Left cardiac atrium (tissue), 4 donors: ENCODE results near the gene TSPAN13. TPM values are rescaled to one million over a fixed set of nuclear protein-coding genes. Genes with fewer than 3 reads are reported as not detected.
A peak's percentile ranks its signal among the peaks of the same experiment; 100 is the strongest.
"Not testable (repeated sequence)": the region's sequence is repeated elsewhere in the genome, so short reads cannot be mapped to it uniquely, and the experiment has no call there.

Source experiments
- ATAC-seq, 2 donors: fragments of 200-7000 bp; cut with Tn5 transposase; one replicate each; pipeline ENCODE4 v1.9.1; 2020; ENCODE audit warnings: mild to moderate bottlenecking in 2 of 2, moderate library complexity in 2 of 2
- DNase-seq: peaks from one replicate; pipeline ENCODE4 v3.0.0-alpha.2; 2020
- intact Hi-C, 2 donors: fragments of 100-400 bp; cut with DNase I; formaldehyde crosslinking; loops; one replicate each; pipeline versions ENCODE4 v1.14.1 to v1.15.1; 2022 to 2023
- total RNA-seq, 2 donors: library from RNA; stranded (reverse); fragmentation: NEBNext Ultra II Directional; extraction: Animal tissue kit (Norgen Biotek cat#: 25700); gene quantifications; one replicate each; pipeline ENCODE4 v1.2.1, GENCODE V29; 2021
- donor health status: DM: no; HTN: yes; CAD: no.
- donor health status: DM: no; HTN: yes; CAD: no; lungs with severe emphysema.
- donor health status: DM: yes; HTN: yes; CAD: no.
- donor health status: Dilated cardiomyopathy.

TSPAN13 gene
- total RNA-seq, 2 donors from 2014 or later, result 19.6 to 20.1 TPM

DNA sequence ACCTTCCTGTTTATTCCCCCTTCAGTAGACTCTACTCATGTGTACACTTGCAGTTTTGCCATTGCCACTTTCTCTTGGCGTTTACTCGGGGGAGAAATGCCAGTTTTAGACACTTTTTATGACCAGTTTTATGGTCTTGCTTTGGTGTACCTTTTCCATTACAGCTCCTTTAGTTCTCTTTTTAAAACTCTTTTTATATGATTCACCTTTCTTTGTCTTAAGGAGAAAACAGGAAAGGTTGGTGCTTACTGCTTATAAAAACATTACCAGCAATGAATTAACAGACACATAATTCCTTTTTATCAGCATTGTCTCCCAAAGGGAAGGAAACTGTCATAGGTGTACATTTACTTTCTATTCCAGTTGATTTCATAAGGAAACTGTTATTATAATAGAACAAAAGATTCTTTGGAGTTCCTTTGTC lies 11.9 kb downstream of the TSPAN13 start:
- intact Hi-C loops, result no loop called here
- ATAC-seq (no peak), DNase-seq (no peak)

DNA sequence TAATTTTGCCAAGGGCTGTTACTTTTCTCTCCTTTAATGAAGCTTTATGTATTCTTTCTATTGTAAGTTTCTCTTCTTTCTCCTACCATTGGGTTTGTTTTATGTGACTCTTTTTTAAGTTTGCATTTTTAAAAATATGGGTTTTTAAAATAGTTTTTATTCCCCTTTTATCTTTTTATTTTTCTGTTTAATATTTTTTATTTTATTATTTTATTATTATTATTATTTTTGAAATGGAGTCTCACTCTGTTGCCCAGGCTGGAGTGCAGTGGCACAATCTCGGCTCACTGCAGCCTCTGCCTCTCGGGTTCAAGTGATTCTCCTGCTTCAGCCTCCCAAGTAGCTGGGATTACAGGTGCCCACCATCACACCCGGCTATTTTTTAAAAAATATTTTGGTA lies 16.4 kb downstream of the TSPAN13 start:
- ATAC-seq, intact Hi-C loops, DNase-seq: not testable (repeated sequence)

DNA sequence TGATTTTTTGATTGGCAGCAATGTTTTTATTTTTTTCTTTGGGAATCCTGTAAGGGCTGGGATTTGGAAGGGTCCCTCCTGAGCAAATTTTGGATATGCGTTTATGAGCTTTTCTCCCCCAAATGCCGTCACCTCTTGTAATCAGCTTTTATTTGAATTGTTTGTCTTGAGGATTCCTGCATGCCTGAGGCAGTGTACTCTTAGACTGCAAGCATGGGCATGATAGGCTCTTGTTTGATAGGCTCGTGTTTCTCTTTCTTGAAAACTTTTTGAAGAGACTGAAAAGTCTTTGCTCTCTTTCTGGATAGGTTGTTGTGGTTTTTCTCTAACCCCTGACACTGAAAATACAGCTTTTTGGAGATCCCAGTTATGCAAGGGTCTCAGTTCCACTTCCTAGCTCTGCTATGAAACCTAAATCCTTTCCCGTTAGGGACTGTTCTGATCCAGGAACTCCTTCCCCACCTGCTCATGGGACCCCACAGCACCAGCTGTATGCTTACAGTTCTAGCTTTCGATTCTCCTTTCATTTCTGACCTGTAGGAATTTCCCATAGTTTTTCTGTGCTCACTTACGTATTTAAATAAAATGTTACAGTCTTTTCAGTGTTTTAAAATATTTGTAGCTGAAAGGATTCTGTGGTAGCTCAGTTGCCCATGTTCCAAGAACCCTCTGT lies 17.2 kb downstream of the TSPAN13 start:
- intact Hi-C loops, result no loop called here
- no peak for ATAC-seq
- no peak for DNase-seq

DNA sequence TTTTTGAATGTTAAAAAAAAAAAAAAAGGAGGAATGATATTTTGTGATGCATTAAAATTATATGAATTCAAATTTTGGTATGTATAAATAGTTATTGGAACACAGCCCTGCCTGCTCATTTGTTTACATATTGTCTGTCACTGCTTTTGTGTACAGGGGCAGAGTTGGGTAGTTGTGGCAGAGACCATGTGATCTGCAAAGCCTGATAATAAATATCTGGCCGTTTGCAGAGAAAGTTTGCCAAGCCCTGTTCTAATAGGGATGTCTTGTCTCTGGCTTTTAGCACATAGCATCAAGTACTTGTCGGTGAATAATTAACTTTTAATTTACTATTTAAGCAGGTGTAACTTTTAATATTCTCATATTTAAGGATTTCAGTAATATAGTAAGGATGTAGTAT lies 19.8 kb downstream of the TSPAN13 start:
- intact Hi-C loops, result no loop called here
- ATAC-seq, result no peak
- no peak for DNase-seq

- intact Hi-C loops, result no loop called here
- DNase-seq (no peak), ATAC-seq (no peak)
These were observed 20.3 kb downstream of the TSPAN13 start for GRCh38 chr7:16773884-16774283.

- intact Hi-C loops, result no loop called here
- no peak for DNase-seq
- no peak for ATAC-seq
These were observed 20.7 kb downstream of the TSPAN13 start for GRCh38 chr7:16774294-16774693.

GRCh38 chr7:16774986-16775385 lies 21.4 kb downstream of the TSPAN13 start:
- DNase-seq (no peak), ATAC-seq (no peak)
- intact Hi-C loops, result no loop called here

GRCh38 chr7:16776053-16776452 lies 22.5 kb downstream of the TSPAN13 start:
- intact Hi-C loops, result no loop called here
- no peak for DNase-seq
- no peak for ATAC-seq

DNA sequence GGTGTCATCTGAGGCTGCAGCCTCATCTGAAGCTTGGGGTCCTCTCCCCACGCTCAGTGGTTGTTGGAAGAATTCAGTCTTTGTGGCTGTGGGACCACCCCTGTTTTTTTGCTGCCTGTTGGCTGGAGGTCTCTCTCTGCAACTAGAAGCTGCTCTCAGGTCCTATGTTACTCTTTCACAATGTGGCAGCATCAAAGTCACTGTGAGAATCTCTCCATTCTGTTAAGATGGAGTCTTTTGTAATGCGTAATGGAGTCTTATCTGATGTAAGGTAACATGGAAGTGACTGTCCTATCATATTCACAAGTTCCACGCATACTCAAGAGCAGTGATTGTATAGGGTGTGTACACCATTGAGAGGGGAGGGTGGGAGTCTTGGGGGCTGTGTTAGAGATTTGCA lies 24.9 kb downstream of the TSPAN13 start:
- intact Hi-C loops, result no loop called here
- ATAC-seq (no peak), DNase-seq (no peak)

DNA sequence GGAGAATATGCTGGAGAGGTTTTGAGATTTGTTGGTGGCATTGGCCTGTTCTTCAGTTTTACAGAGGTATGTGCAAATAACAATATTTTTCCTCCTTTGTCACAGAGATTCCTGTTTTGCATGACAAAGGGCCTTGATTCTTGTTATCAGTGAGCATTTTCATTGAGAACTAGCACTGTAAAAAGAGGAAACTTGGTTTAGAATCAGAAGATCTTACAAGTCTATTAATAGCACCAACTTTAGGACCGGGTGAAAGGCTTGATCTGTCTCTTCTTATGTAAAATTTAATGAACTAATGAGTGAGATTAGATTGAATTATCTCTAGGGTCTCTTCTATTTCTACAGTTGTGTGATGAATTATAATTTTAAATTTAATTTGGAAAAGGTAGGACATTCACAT lies 25.5 kb downstream of the TSPAN13 start:
- ATAC-seq (no peak), DNase-seq (no peak)
- intact Hi-C loops, result no loop called here

GRCh38 chr7:16780596-16780995 lies 27.0 kb downstream of the TSPAN13 start:
- intact Hi-C loops, result no loop called here
- ATAC-seq (no peak), DNase-seq (no peak)

- intact Hi-C loops, result no loop called here
- DNase-seq (no peak), ATAC-seq (no peak)
These were observed 31.8 kb downstream of the TSPAN13 start for GRCh38 chr7:16785321-16785720.

GRCh38 chr7:16785846-16786245 lies 32.3 kb downstream of the TSPAN13 start:
- intact Hi-C loops, result no loop called here
- DNase-seq (no peak), ATAC-seq (no peak)

GRCh38 chr7:16786257-16786656 lies 32.7 kb downstream of the TSPAN13 start:
- DNase-seq (no peak), ATAC-seq (no peak)
- intact Hi-C loops, result no loop called here

- DNase-seq (no peak), ATAC-seq (no peak)
- intact Hi-C loops, result no loop called here
These were observed 33.6 kb downstream of the TSPAN13 start for GRCh38 chr7:16787127-16787526.

GRCh38 chr7:16791071-16791470 lies 37.5 kb downstream of the TSPAN13 start:
- ATAC-seq (no peak), DNase-seq (no peak)
- intact Hi-C loops, result no loop called here

DNA sequence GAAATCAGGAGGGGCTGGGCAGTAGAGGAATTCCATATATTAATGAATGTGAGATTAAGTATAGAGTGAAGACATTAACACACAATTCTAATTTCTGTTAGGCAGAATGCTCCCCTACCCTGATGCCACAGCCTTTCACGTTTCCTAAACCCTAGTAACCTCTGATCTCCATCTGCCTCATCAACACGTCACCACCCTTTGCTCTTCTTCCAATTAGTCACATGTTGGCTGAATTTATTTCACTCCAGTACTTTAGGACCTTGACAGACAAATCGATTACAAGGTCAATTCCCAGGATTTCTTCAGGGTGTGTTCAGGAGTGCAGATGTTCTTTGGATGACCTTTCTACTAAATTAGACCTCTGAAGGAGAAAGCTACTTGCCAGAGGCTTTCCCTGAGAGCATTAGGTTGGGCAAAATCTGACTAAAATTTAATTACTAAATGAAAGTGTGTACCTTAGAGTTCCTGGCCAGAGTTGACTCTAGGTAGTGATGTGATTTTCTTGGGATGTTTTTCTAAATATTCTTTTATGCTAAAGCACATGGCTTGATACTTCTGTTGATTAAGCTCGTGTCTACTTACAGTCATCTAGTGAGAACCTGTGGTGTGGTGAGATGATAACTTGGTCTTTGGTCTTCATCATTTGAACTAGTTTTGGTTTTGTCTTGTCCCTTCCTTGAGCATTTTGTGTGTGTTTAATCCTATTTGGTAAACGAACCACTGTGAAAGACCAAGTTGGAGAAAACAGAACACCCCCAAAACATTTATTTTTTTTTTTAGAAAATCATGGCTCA lies 38.5 kb downstream of the TSPAN13 start:
- intact Hi-C loops, result no loop called here
- ATAC-seq, result no peak

DNA sequence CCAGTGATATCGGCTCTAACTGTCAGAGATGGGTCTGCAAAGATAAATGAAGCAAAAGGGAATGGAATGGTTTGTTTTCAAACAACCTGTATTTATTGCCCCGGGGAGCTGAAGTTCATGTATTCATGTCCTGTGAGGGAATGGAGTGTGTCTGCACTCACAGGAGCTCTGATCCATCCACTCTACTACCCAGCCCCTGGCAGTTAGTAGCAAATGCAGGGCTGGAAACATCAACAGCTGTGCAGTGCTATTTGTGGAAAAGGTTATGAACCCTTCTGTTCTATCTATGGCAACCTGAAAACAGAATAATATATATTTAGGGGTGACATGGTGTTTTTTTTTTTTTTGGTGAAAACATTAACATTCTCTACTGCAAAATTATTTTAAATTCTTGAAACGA lies 41.4 kb downstream of the TSPAN13 start:
- no peak for DNase-seq
- intact Hi-C loops, result no loop called here
- no peak for ATAC-seq

More for the DNA sequence above, 38.5 kb downstream of the TSPAN13 start:
- DNase-seq, result no peak

- ATAC-seq (no peak), DNase-seq (no peak)
- intact Hi-C loops, result no loop called here
These were observed 42.1 kb downstream of the TSPAN13 start for GRCh38 chr7:16795624-16796023.

GRCh38 chr7:16801111-16801542 lies 47.6 kb downstream of the TSPAN13 start:
- ATAC-seq, result peak in 1 of 2 donors; percentile 67
- intact Hi-C loops, result loop anchor here (5.0 kb wide), 1 partner anchor 116 kb away; no protein-coding TSS in a partner anchor
- no peak for DNase-seq

GRCh38 chr7:16801579-16801978 lies 48.0 kb downstream of the TSPAN13 start:
- no peak for ATAC-seq
- intact Hi-C loops, result loop anchor here (5.0 kb wide), 1 partner anchor 116 kb away; no protein-coding TSS in a partner anchor
- no peak for DNase-seq
